Lower leg skin (tissue), 3 donors: ENCODE results near the gene TUBA4A.

Experiments used
- POLR2A ChIP-seq, 2 donors: fragments of 450-650 bp; IDR thresholded peaks; one replicate each; pipeline ENCODE4 v1.6.1; 2016 to 2017; ENCODE audit warnings: antibody characterized with exemption in 2 of 2, mild to moderate bottlenecking in 1 of 2, moderate library complexity in 1 of 2
- TF ChIP-seq, protein P1 (sequence below), 3 donors: fragments of 450-650 bp; IDR thresholded peaks; one replicate each; pipeline ENCODE4 v1.5.1; 2016; ENCODE audit warnings: antibody characterized with exemption in 3 of 3, mild to moderate bottlenecking in 3 of 3, moderate library complexity in 2 of 3

DNA sequence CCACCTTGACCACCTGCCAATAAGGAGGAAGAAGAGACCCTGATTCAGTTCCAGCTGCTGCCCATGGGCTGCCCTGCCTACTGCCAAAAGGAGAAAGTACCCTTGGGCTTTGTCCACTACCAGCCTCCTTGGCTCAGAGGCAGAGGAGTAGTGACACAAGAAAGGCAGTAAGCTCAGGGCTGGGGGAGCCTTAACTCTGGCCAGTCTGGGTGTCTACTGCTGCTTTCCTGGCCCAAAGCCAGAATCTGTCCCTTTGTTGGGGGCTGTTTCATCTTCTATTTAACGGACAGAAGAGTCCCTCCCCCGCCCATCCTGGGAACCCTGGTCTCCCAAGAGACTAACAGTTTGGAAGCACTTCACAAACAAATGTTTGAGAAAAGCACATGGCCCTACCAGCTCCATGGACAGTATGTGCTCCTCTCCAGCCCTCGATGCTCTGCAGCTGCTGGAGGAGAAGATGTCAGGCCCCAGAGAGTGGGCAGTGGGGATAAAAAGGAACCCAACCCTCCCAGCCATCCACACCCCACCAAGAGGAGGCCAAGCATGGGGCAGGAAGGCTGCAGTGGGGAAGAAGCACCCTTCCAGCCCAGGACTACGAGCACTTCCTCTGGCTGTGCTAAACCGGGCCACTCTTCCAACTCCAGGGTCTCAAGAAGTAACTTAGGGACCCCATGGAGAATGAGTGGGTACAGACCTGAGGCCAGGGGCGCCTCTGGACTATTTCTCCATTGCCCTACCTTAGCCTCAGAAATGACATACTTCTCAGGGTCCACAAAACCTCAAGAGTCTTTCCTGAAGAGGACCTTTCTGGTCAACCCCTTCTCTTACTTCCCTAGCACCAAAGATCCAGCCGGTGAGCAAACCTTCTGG, 25.4 kb downstream of the TUBA4A start:
- TF ChIP-seq, protein P1, sequence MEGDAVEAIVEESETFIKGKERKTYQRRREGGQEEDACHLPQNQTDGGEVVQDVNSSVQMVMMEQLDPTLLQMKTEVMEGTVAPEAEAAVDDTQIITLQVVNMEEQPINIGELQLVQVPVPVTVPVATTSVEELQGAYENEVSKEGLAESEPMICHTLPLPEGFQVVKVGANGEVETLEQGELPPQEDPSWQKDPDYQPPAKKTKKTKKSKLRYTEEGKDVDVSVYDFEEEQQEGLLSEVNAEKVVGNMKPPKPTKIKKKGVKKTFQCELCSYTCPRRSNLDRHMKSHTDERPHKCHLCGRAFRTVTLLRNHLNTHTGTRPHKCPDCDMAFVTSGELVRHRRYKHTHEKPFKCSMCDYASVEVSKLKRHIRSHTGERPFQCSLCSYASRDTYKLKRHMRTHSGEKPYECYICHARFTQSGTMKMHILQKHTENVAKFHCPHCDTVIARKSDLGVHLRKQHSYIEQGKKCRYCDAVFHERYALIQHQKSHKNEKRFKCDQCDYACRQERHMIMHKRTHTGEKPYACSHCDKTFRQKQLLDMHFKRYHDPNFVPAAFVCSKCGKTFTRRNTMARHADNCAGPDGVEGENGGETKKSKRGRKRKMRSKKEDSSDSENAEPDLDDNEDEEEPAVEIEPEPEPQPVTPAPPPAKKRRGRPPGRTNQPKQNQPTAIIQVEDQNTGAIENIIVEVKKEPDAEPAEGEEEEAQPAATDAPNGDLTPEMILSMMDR (IDR thresholded peaks at IDR 0.05) = no peak
- no peak for TF ChIP-seq POLR2A (IDR thresholded peaks at IDR 0.05)
